Tibial artery (tissue), 4 donors: ENCODE results near the gene TAOK3.

ENCODE experiments used
- DNase-seq, 2 donors: peaks; one replicate each; pipeline ENCODE4 v3.0.0-alpha.2; 2019
- H3K27ac ChIP-seq, 2 donors: fragments of 200-600 bp; sonication (generic) in 1 of 2; 1 replicate in 1 of 2; 2 replicates in 1 of 2; pipeline ENCODE4 v1.5.1; 2018 to 2019; ENCODE audit warnings: mild to moderate bottlenecking in 1 of 2
- H3K27me3 ChIP-seq, 2 donors: fragments of 200-600 bp; sonication (generic) in 1 of 2; one replicate each; pipeline versions ENCODE4 v1.5.1 to v1.6.0; 2016 to 2019
- H3K36me3 ChIP-seq, 3 donors: fragments of 200-600 bp; sonication (generic) in 2 of 3; one replicate each; pipeline ENCODE4 v1.5.1; 2016 to 2019; ENCODE audit warnings: mild to moderate bottlenecking in 2 of 3
- H3K4me1 ChIP-seq, 4 donors: fragments of 200-600 bp; sonication (generic) in 2 of 4; 1 replicate in 3 of 4; 2 replicates in 1 of 4; pipeline ENCODE4 v1.5.1; 2016 to 2019
- H3K4me3 ChIP-seq, 2 donors: fragments of 200-600 bp; sonication (generic) in 1 of 2; 1 replicate in 1 of 2; 2 replicates in 1 of 2; pipeline ENCODE4 v1.5.1; 2018 to 2019; ENCODE audit warnings: mild to moderate bottlenecking in 2 of 2
- H3K9me3 ChIP-seq, 3 donors: fragments of 200-600 bp; sonication (generic) in 1 of 3; one replicate each; pipeline ENCODE4 v1.5.1; 2016 to 2019
- CTCF ChIP-seq, 2 experiments: fragments of 200-600 bp in 1 of 2; fragments of 450-650 bp in 1 of 2; IDR thresholded peaks; one replicate each; pipeline ENCODE4 v1.5.1; 2017 to 2019; ENCODE audit warnings: antibody characterized with exemption in 2 of 2, mild to moderate bottlenecking in 1 of 2, moderate library complexity in 1 of 2
- intact Hi-C: fragments of 100-400 bp; cut with DNase I; formaldehyde crosslinking; loops from one replicate; pipeline ENCODE4 v1.15.0; 2023; ENCODE audit warnings: low total_unique reads

Gene TAOK3

DNA sequence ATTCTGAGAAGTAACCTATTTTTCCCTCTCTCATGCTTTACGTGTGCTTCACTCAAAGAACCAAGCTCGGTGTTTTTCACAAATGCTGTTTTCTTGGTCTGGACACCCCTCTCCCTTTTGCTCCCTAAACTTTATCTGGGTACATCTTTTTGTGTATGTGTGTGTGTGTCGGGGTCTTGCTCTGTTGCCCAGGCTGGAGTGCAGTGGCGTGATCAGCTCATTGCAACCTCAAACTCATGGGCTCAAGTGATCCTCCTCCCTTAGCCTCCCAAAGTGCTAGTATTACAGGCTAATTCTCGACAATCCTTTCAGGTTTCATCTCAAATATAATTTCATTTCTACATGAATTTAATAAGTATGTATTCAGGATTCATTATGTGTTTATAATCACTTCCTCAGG lies 153.6 kb downstream of the TAOK3 start:
- Histone ChIP-seq H3K27me3 (no peaks in the 10 kb centered on the region), H3K36me3 (peaks cover 0 to 8% (median under 1%) of the 10 kb centered on the region in 3 donors), H3K4me3 (no peak overlapping the region), H3K4me1 (no peaks in the 10 kb centered on the region), H3K27ac (no peak overlapping the region), H3K9me3 (no peaks in the 10 kb centered on the region)
- no peak for DNase-seq
- intact Hi-C loops, result no loop called here
- TF ChIP-seq CTCF (IDR thresholded peaks at IDR 0.05), result no peak

- H3K27ac ChIP-seq, result no peak overlapping the region
- no peaks in the 10 kb centered on the region for H3K4me1 ChIP-seq
- H3K4me3 ChIP-seq, result no peak overlapping the region
- no peaks in the 10 kb centered on the region for H3K27me3 ChIP-seq
- no peak for TF ChIP-seq CTCF (IDR thresholded peaks at IDR 0.05)
- no peak for DNase-seq
- peaks cover 6 to 20% (median 13%) of the 10 kb centered on the region in 3 donors for H3K36me3 ChIP-seq
- intact Hi-C loops, result no loop called here
- no peaks in the 10 kb centered on the region for H3K9me3 ChIP-seq
Measured at GRCh38 chr12:118213452-118213851, 159.3 kb downstream of the TAOK3 start.

DNA sequence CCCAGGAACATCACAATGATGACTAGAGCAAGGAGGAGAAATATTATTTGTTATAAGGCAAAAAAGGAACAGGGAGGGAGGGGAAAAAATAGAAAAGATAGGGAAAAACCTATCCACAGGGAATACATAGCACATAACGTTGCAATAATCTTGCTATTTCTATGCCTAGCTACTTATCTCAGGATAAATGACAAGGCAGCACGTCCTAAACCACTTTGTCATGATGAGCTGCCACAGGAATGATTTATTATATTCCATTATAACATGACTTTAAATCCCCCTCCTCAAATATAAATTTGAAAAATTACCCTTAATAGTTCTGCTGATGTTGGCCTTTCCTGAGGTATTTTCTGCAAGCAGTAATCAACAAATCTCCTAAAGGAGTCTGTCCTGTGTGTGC lies 160.1 kb downstream of the TAOK3 start:
- Histone ChIP-seq H3K36me3 (peaks cover 6 to 20% (median 13%) of the 10 kb centered on the region in 3 donors), H3K4me3 (no peak overlapping the region), H3K4me1 (no peaks in the 10 kb centered on the region), H3K9me3 (no peaks in the 10 kb centered on the region), H3K27ac (no peak overlapping the region), H3K27me3 (no peaks in the 10 kb centered on the region)
- TF ChIP-seq CTCF (IDR thresholded peaks at IDR 0.05), result no peak
- DNase-seq, result no peak
- intact Hi-C loops, result no loop called here

GRCh38 chr12:118206107-118206412 lies 166.6 kb downstream of the TAOK3 start:
- H3K27ac ChIP-seq, result no peak overlapping the region
- H3K4me3 ChIP-seq, result no peak overlapping the region
- no peaks in the 10 kb centered on the region for H3K27me3 ChIP-seq
- intact Hi-C loops, result no loop called here
- no peaks in the 10 kb centered on the region for H3K4me1 ChIP-seq
- no peak for TF ChIP-seq CTCF (IDR thresholded peaks at IDR 0.05)
- DNase-seq, result no peak
- peaks cover 1 to 11% (median 2%) of the 10 kb centered on the region in 3 donors for H3K36me3 ChIP-seq
- no peaks in the 10 kb centered on the region for H3K9me3 ChIP-seq

GRCh38 chr12:118193958-118194357 lies 178.7 kb downstream of the TAOK3 start:
- H3K4me3 ChIP-seq, result no peak overlapping the region
- peaks cover 0 to 19% (median 2%) of the 10 kb centered on the region in 4 donors for H3K4me1 ChIP-seq
- intact Hi-C loops, result no loop called here
- no peak for TF ChIP-seq CTCF (IDR thresholded peaks at IDR 0.05)
- H3K27me3 ChIP-seq, result no peaks in the 10 kb centered on the region
- H3K9me3 ChIP-seq, result no peaks in the 10 kb centered on the region
- peaks cover 7 to 17% (median 12%) of the 10 kb centered on the region in 3 donors for H3K36me3 ChIP-seq
- no peak for DNase-seq
- no peak overlapping the region for H3K27ac ChIP-seq

GRCh38 chr12:118193477-118193876 lies 179.2 kb downstream of the TAOK3 start:
- H3K4me1 ChIP-seq, result peaks cover 0 to 24% (median 4%) of the 10 kb centered on the region in 4 donors
- no peaks in the 10 kb centered on the region for H3K27me3 ChIP-seq
- H3K4me3 ChIP-seq, result no peak overlapping the region
- no peak overlapping the region for H3K27ac ChIP-seq
- TF ChIP-seq CTCF (IDR thresholded peaks at IDR 0.05), result no peak
- intact Hi-C loops, result no loop called here
- no peak for DNase-seq
- peaks cover 2 to 12% (median 7%) of the 10 kb centered on the region in 3 donors for H3K36me3 ChIP-seq
- H3K9me3 ChIP-seq, result no peaks in the 10 kb centered on the region
